Sciatic nerve (tissue), 2 donors: ENCODE results near the gene DLG2. TPM values are rescaled to one million over a fixed set of nuclear protein-coding genes. Genes with fewer than 3 reads are reported as not detected.

Experiments used
- ATAC-seq: fragments of 200-7000 bp; cut with Tn5 transposase; one replicate; pipeline ENCODE4 v1.9.1; 2020; ENCODE audit warnings: mild to moderate bottlenecking, moderate library complexity
- DNase-seq: peaks from one replicate; pipeline ENCODE4 v3.0.0-alpha.2; 2020; ENCODE audit warnings: low spot score
- intact Hi-C: fragments of 100-400 bp; cut with DNase I; formaldehyde crosslinking; loops from one replicate; pipeline ENCODE4 v1.14.2; 2022
- total RNA-seq: library from RNA; stranded (reverse); fragmentation: NEBNext Ultra II Directional; extraction: Animal tissue kit (Norgen Biotek cat#: 25700); gene quantifications from one replicate; pipeline ENCODE4 v1.2.1, GENCODE V29; 2021
- donor health status: DM: no; HTN: no; CAD: no.
- donor health status: DM: no; HTN: no; CAD: no.

DLG2 gene
- total RNA-seq, 1 donor from 2014 or later = 17.3 TPM

- intact Hi-C loops = no loop called here
- no peak for ATAC-seq
- DNase-seq = no peak
These were observed 1018.3 kb downstream of the DLG2 start for GRCh38 chr11:84608837-84609196.

GRCh38 chr11:84607975-84608836 lies 1018.9 kb downstream of the DLG2 start:
- ATAC-seq (no peak), DNase-seq (no peak)
- intact Hi-C loops = no loop called here

- no peak for DNase-seq
- intact Hi-C loops = no loop called here
These were observed 1032.5 kb downstream of the DLG2 start for GRCh38 chr11:84594602-84595001.

GRCh38 chr11:84590106-84590505 lies 1037.0 kb downstream of the DLG2 start:
- DNase-seq (no peak), ATAC-seq (no peak)
- intact Hi-C loops = no loop called here

More at GRCh38 chr11:84594602-84595001, 1032.5 kb downstream of the DLG2 start:
- no peak for ATAC-seq

- ATAC-seq (no peak), DNase-seq (no peak)
- intact Hi-C loops = no loop called here
These were observed 1038.9 kb downstream of the DLG2 start for GRCh38 chr11:84588131-84588829.

GRCh38 chr11:84583106-84583505 lies 1044.0 kb downstream of the DLG2 start:
- no peak for ATAC-seq

GRCh38 chr11:84581083-84581482 lies 1046.1 kb downstream of the DLG2 start:
- DNase-seq (no peak), ATAC-seq (no peak)
- intact Hi-C loops = no loop called here

More at GRCh38 chr11:84583106-84583505, 1044.0 kb downstream of the DLG2 start:
- DNase-seq = no peak
- intact Hi-C loops = no loop called here

- DNase-seq (no peak), ATAC-seq (no peak)
- intact Hi-C loops = no loop called here
These were observed 1046.7 kb downstream of the DLG2 start for GRCh38 chr11:84580428-84580827.

GRCh38 chr11:84573868-84574267 lies 1053.3 kb downstream of the DLG2 start:
- intact Hi-C loops = no loop called here
- DNase-seq (no peak), ATAC-seq (no peak)

- intact Hi-C loops = no loop called here
- DNase-seq (no peak), ATAC-seq (no peak)
These were observed 1060.5 kb downstream of the DLG2 start for GRCh38 chr11:84566671-84567070.

- DNase-seq (no peak), ATAC-seq (no peak)
- intact Hi-C loops = no loop called here
These were observed 1062.3 kb downstream of the DLG2 start for GRCh38 chr11:84564867-84565184.

- intact Hi-C loops = no loop called here
These were observed 1062.8 kb downstream of the DLG2 start for GRCh38 chr11:84564180-84564866.

GRCh38 chr11:84563356-84563755 lies 1063.8 kb downstream of the DLG2 start:
- intact Hi-C loops = no loop called here
- ATAC-seq = no peak

More at GRCh38 chr11:84564180-84564866, 1062.8 kb downstream of the DLG2 start:
- ATAC-seq (no peak), DNase-seq (no peak)

GRCh38 chr11:84560206-84560605 lies 1066.9 kb downstream of the DLG2 start:
- intact Hi-C loops = no loop called here
- DNase-seq = no peak
- no peak for ATAC-seq

More at GRCh38 chr11:84563356-84563755, 1063.8 kb downstream of the DLG2 start:
- no peak for DNase-seq

- DNase-seq = no peak
- peak; percentile 49 for ATAC-seq
- intact Hi-C loops = no loop called here
These were observed 1068.8 kb downstream of the DLG2 start for GRCh38 chr11:84558085-84558905.

GRCh38 chr11:84552791-84553190 lies 1074.4 kb downstream of the DLG2 start:
- DNase-seq = no peak
- intact Hi-C loops = no loop called here
- no peak for ATAC-seq

- intact Hi-C loops = no loop called here
- ATAC-seq = no peak
- no peak for DNase-seq
These were observed 1077.9 kb downstream of the DLG2 start for GRCh38 chr11:84549217-84549616.

GRCh38 chr11:84544566-84544965 lies 1082.6 kb downstream of the DLG2 start:
- ATAC-seq (no peak), DNase-seq (no peak)
- intact Hi-C loops = no loop called here
